Measurements from ENCODE around the gene TRAIP. TPM values are rescaled to one million over a fixed set of nuclear protein-coding genes. Genes with fewer than 3 reads are reported as not detected.

Gene TRAIP
- total and polyA plus RNA-seq, 4 donors = 0.63 to 3.1 (median 1.8) TPM

DNA sequence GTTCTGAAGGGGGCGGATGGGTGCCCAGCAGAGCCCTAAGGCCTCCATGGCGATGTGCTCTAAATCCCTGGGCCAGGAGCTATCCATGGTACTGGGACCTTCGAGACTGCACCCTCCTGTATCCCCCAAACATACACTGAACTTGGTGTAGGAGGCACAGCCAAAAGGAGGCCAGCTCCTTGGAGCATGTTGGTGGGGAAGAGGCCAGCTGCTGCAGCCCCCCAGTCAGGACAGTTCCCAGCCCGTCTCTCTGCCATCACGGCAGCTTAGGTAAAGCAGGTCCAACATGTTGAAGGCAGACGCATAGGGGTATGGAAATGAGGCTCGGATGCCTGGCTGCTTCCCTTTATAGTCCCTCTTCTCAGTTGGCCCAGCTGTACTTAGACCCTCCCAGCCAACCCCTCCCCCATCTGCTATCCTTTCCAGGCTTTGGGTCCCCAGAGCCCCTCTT is 11.5 kb upstream of the TRAIP start:
- DNase-seq (no peak), ATAC-seq (ENCODE audit: low FRiP score) (no peak)
- intact Hi-C loops (cut with DNase I) = no loop called here
- Histone ChIP-seq H3K27me3 (ENCODE audit: control insufficient read depth in 1 of 2, insufficient read depth in 2 of 2, low read length in 1 of 2) (no peaks in the 10 kb centered on the region), H3K36me3 (ENCODE audit: control insufficient read depth in 1 of 2, insufficient read depth in 2 of 2, low read length in 1 of 2) (no peaks in the 10 kb centered on the region), H3K27ac (ENCODE audit: low read depth in 1 of 2, low read length in 2 of 2) (no peak overlapping the region), H3K4me3 (ENCODE audit: low read length in 2 of 2) (no peak overlapping the region), H3K4me1 (ENCODE audit: control insufficient read depth in 1 of 2, insufficient read depth in 2 of 2, low read length in 2 of 2) (no peaks in the 10 kb centered on the region), H3K9me3 (ENCODE audit: control insufficient read depth, low read length) (no peaks in the 10 kb centered on the region)
- 3 to 8% methylated on average over 7 of the region's 7 CpGs for WGBS, 2 donors

DNA sequence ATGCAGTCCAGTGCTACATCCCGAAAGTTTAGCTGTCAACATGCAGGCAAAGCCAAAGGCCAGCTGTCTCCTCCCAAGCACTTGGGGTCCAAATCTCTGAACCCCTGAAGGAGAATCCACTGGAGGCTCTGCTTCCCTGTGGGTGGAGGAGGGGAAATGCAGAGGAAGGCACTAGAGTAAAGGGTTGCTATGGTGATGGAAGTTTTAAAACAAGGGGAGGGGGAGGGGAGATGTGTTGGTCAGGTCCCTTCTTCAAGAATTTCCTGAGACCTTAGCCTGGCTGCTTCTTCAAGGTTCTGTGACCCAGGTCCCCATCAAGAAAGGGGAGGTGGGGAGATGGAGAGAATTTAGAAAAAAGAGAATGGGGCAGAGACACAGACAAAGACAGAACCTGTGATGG is 11.0 kb upstream of the TRAIP start:
- intact Hi-C loops (cut with DNase I) = no loop called here
- WGBS, 2 donors = 88 to 93% methylated on average over 1 of the region's 1 CpG
- Histone ChIP-seq H3K4me1 (ENCODE audit: control insufficient read depth in 1 of 2, insufficient read depth in 2 of 2, low read length in 2 of 2) (no peaks in the 10 kb centered on the region), H3K27ac (ENCODE audit: low read depth in 1 of 2, low read length in 2 of 2) (no peak overlapping the region), H3K9me3 (ENCODE audit: control insufficient read depth, low read length) (no peaks in the 10 kb centered on the region), H3K4me3 (ENCODE audit: low read length in 2 of 2) (no peak overlapping the region), H3K36me3 (ENCODE audit: control insufficient read depth in 1 of 2, insufficient read depth in 2 of 2, low read length in 1 of 2) (no peaks in the 10 kb centered on the region), H3K27me3 (ENCODE audit: control insufficient read depth in 1 of 2, insufficient read depth in 2 of 2, low read length in 1 of 2) (no peaks in the 10 kb centered on the region)
- DNase-seq = no peak
- no peak for ATAC-seq (ENCODE audit: low FRiP score)

DNA sequence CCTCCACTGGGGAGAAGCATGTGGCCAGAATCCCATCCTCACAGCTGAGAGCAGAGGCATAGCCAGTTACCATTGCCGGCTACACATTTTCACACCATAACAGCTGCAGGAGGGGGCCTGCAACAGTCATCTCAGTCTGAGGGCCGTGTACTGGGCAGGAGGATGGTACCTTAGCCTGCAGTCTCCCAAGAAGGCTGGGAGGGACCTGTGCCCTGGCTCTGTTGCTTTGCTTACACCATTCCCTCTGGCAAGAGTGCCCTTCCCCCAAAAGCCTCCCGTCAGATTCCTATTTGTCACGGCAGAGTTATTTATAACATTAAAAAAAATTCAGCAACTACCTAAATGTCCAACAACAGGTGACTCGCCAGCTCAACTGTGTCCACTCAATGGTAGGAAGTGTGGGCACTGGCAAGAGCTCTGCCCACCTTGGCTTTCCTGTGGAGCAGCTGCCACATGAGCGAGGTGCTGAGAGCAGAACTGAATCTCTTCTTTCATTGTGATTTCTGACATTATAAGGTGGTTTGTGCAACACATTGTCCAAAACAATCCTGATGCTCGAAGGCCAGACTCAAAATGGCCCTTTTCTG is 8.9 kb upstream of the TRAIP start:
- H3K4me3 ChIP-seq (ENCODE audit: low read length in 2 of 2) = no peak overlapping the region
- H3K27me3 ChIP-seq (ENCODE audit: control insufficient read depth in 1 of 2, insufficient read depth in 2 of 2, low read length in 1 of 2) = no peaks in the 10 kb centered on the region
- intact Hi-C loops (cut with DNase I) = no loop called here
- ATAC-seq (ENCODE audit: low FRiP score) = no peak
- WGBS, 2 donors = 31 to 36% methylated on average over 7 of the region's 7 CpGs
- no peaks in the 10 kb centered on the region for H3K4me1 ChIP-seq (ENCODE audit: control insufficient read depth in 1 of 2, insufficient read depth in 2 of 2, low read length in 2 of 2)
- DNase-seq = no peak
- no peaks in the 10 kb centered on the region for H3K9me3 ChIP-seq (ENCODE audit: control insufficient read depth, low read length)
- H3K27ac ChIP-seq (ENCODE audit: low read depth in 1 of 2, low read length in 2 of 2) = no peak overlapping the region
- no peaks in the 10 kb centered on the region for H3K36me3 ChIP-seq (ENCODE audit: control insufficient read depth in 1 of 2, insufficient read depth in 2 of 2, low read length in 1 of 2)

DNA sequence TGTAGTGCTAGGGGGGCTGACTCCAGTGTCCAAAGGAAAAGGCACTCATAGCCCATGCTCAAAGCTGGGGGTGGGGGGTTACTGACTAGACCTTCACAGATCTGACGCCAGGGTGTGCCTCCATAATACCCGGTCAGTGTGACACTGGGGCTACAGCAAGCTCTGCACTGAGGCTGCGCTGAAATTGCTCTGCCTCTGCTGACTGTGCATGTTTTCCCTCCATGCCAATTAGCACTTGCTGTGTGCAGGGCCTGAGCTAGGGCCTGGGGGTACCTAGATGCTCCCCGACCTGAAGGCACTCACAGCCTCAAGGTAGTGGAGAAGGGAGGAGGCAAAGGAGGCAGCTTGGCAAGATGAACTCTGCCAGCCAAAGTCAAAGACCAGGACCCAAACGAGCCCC is 8.1 kb upstream of the TRAIP start:
- no peak overlapping the region for H3K4me3 ChIP-seq (ENCODE audit: low read length in 2 of 2)
- no peaks in the 10 kb centered on the region for H3K4me1 ChIP-seq (ENCODE audit: control insufficient read depth in 1 of 2, insufficient read depth in 2 of 2, low read length in 2 of 2)
- H3K27ac ChIP-seq (ENCODE audit: low read depth in 1 of 2, low read length in 2 of 2) = no peak overlapping the region
- ATAC-seq (ENCODE audit: low FRiP score) = no peak
- WGBS, 2 donors = 50 to 56% methylated on average over 5 of the region's 5 CpGs
- no peaks in the 10 kb centered on the region for H3K36me3 ChIP-seq (ENCODE audit: control insufficient read depth in 1 of 2, insufficient read depth in 2 of 2, low read length in 1 of 2)
- DNase-seq = no peak
- intact Hi-C loops (cut with DNase I) = no loop called here
- no peaks in the 10 kb centered on the region for H3K9me3 ChIP-seq (ENCODE audit: control insufficient read depth, low read length)
- no peaks in the 10 kb centered on the region for H3K27me3 ChIP-seq (ENCODE audit: control insufficient read depth in 1 of 2, insufficient read depth in 2 of 2, low read length in 1 of 2)

DNA sequence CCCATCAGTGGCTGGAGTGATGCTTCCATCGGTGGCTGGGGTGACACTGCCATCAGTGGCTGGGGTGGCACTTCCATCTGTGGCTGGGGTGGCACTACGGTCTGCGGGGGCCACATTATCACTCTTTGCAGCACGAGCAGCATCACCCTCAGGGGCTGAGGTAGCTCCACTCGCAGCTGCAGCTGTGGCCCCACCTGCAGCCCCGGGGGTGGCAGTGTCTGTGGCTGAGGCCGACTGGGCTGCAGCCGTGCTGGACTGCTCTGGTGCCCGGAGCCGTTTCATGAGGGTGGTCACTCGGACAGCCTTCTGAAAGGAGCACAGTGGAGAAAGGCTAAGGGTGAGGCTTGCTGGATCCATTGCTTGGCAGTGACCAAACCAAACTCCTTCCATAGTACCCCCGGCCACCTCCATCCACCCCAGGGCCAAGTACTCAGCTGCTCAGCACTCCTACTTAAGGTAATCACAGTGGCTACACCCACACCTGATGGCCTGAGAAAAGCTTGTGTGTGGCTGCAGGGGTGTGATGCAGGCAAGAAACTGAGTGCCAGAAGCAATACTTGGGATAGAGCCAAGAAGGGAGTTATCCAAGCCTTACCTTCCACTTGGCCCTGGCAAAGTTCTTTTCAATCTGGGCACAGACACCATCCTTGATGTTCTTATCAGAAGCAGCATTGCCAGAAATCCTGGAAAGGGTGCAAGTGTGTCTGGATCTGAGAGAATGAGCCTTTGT is 3.4 kb upstream of the TRAIP start:
- 83 to 91% methylated on average over 12 of the region's 12 CpGs for WGBS, 2 donors
- no peak overlapping the region for H3K4me3 ChIP-seq (ENCODE audit: low read length in 2 of 2)
- no peaks in the 10 kb centered on the region for H3K9me3 ChIP-seq (ENCODE audit: control insufficient read depth, low read length)
- ATAC-seq (ENCODE audit: low FRiP score) = no peak
- intact Hi-C loops (cut with DNase I) = no loop called here
- H3K4me1 ChIP-seq (ENCODE audit: control insufficient read depth in 1 of 2, insufficient read depth in 2 of 2, low read length in 2 of 2) = no peaks in the 10 kb centered on the region
- DNase-seq = no peak
- H3K27me3 ChIP-seq (ENCODE audit: control insufficient read depth in 1 of 2, insufficient read depth in 2 of 2, low read length in 1 of 2) = no peaks in the 10 kb centered on the region
- no peak overlapping the region for H3K27ac ChIP-seq (ENCODE audit: low read depth in 1 of 2, low read length in 2 of 2)
- H3K36me3 ChIP-seq (ENCODE audit: control insufficient read depth in 1 of 2, insufficient read depth in 2 of 2, low read length in 1 of 2) = no peaks in the 10 kb centered on the region

DNA sequence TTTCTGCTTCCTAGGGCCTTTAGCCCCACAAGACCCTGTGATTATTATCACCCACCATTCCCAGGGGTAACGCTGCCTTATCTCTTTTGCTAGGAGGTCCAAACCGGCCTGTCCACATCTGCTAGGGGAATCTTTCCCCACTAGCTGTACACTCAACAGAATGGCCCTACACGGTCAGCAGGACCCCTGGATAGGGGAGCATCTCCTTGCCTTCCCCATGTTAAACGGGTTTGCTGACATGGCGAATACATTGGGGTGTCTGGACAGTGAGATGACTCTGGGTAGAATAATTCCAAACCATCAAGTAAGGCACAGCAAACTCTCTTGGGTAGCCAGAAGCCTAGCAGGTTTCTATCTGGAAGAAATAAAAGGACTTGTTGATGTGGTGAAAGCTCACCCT is 702 bp downstream of the TRAIP start:
- H3K9me3 ChIP-seq (ENCODE audit: control insufficient read depth, low read length) = no peaks in the 10 kb centered on the region
- ATAC-seq (ENCODE audit: low FRiP score) = no peak
- WGBS, 2 donors = 54 to 56% methylated on average over 5 of the region's 5 CpGs
- H3K27ac ChIP-seq (ENCODE audit: low read depth in 1 of 2, low read length in 2 of 2) = no peak overlapping the region
- intact Hi-C loops (cut with DNase I) = loop anchor here in 1 of 2 donors (1.0 kb wide), 1 partner anchor 45 kb away; no protein-coding TSS in a partner anchor
- H3K27me3 ChIP-seq (ENCODE audit: control insufficient read depth in 1 of 2, insufficient read depth in 2 of 2, low read length in 1 of 2) = no peaks in the 10 kb centered on the region
- H3K4me1 ChIP-seq (ENCODE audit: control insufficient read depth in 1 of 2, insufficient read depth in 2 of 2, low read length in 2 of 2) = no peaks in the 10 kb centered on the region
- no peaks in the 10 kb centered on the region for H3K36me3 ChIP-seq (ENCODE audit: control insufficient read depth in 1 of 2, insufficient read depth in 2 of 2, low read length in 1 of 2)
- no peak overlapping the region for H3K4me3 ChIP-seq (ENCODE audit: low read length in 2 of 2)
- DNase-seq = no peak

DNA sequence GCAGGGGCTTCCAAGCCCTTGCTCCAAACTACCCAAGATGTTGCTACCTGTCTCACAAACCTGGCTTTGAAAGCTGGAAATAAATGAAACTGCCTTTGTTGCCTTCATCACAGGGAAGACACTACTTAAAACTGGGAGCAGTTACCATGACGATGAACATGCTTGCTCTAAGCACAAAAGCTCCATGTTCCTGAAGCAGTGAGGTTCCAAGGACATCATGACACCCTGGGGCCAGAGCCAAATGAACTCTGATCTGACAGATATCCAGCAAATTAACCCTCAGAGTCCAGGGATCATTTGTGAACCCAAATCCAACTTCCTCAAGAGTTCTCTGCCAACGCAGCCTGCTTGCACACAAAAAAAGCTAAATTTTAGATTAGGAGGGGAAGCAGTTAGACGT is 10.7 kb downstream of the TRAIP start:
- ATAC-seq (ENCODE audit: low FRiP score) = no peak
- H3K4me1 ChIP-seq (ENCODE audit: control insufficient read depth in 1 of 2, insufficient read depth in 2 of 2, low read length in 2 of 2) = no peaks in the 10 kb centered on the region
- WGBS, 2 donors = 89 to 92% methylated on average over 3 of the region's 3 CpGs
- no peaks in the 10 kb centered on the region for H3K36me3 ChIP-seq (ENCODE audit: control insufficient read depth in 1 of 2, insufficient read depth in 2 of 2, low read length in 1 of 2)
- DNase-seq = no peak
- intact Hi-C loops (cut with DNase I) = no loop called here
- H3K9me3 ChIP-seq (ENCODE audit: control insufficient read depth, low read length) = no peaks in the 10 kb centered on the region
- no peak overlapping the region for H3K27ac ChIP-seq (ENCODE audit: low read depth in 1 of 2, low read length in 2 of 2)
- no peaks in the 10 kb centered on the region for H3K27me3 ChIP-seq (ENCODE audit: control insufficient read depth in 1 of 2, insufficient read depth in 2 of 2, low read length in 1 of 2)
- H3K4me3 ChIP-seq (ENCODE audit: low read length in 2 of 2) = no peak overlapping the region

DNA sequence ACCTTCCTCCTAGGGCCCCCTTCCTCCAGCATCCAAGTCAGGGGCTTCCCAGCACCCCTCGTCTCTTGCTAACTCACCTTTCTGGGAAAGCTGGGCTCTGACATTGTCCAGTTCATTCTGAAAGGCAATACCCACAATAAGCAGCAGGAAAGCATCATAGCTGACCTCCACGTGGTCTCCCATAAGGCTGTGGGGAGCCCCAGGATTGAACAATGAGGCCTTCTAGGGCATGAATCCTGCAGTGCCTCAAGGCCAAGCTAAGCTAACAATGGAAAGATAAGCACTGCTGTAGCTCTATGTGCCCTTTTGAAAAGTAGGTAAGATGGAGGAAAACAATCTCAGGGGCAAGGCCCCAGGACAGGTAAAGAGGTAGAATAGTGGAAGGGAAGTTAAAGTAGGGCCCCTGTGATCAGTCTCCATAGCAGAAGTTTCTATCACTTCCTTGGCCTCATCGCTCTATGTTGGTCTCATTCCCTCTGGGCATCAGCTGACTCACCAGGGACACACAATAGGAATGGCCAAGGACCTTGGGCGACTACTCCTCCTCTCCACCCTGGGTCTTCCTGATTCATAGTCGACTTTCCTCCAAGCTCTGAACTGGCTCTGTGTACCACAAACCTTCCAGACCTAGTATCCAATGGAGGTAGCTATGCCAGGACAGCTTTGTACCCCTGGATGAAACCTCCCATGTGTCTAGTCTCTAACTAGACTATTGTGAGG is 11.7 kb downstream of the TRAIP start:
- intact Hi-C loops (cut with DNase I) = no loop called here
- Histone ChIP-seq H3K4me1 (ENCODE audit: control insufficient read depth in 1 of 2, insufficient read depth in 2 of 2, low read length in 2 of 2) (no peaks in the 10 kb centered on the region), H3K27me3 (ENCODE audit: control insufficient read depth in 1 of 2, insufficient read depth in 2 of 2, low read length in 1 of 2) (no peaks in the 10 kb centered on the region), H3K9me3 (ENCODE audit: control insufficient read depth, low read length) (no peaks in the 10 kb centered on the region), H3K36me3 (ENCODE audit: control insufficient read depth in 1 of 2, insufficient read depth in 2 of 2, low read length in 1 of 2) (no peaks in the 10 kb centered on the region), H3K4me3 (ENCODE audit: low read length in 2 of 2) (no peak overlapping the region), H3K27ac (ENCODE audit: low read depth in 1 of 2, low read length in 2 of 2) (no peak overlapping the region)
- no peak for DNase-seq
- 85 to 92% methylated on average over 5 of the region's 5 CpGs for WGBS, 2 donors
- no peak for ATAC-seq (ENCODE audit: low FRiP score)

Measured in aorta (tissue), 5 donors.